GM12878 (cell line): ENCODE results near the gene MED10. TPM values are rescaled to one million over a fixed set of nuclear protein-coding genes. Genes with fewer than 3 reads are reported as not detected.

Experiments used
- ATAC-seq: fragments of 200-7000 bp; cut with Tn5 transposase; 3 replicates; pipeline ENCODE4 v1.9.1; 2020; ENCODE audit warnings: mild to moderate bottlenecking, moderate library complexity
- BruUV-seq: library from RNA; stranded (reverse); fragments of 400-500 nt; replicated peaks from 2 replicates; lab custom pipeline; 2021; lab: Mats Ljungman, UMichigan
- CTCF ChIA-PET: fragments of 300-600 bp; sonication (Branson Sonifier 250); formaldehyde crosslinking; extraction: SDS; loops from one replicate; lab custom pipeline; 2021; ENCODE audit warnings: inconsistent platforms; lab: Yijun Ruan, JAX
- POLR2A ChIA-PET: fragments of 350-600 bp; formaldehyde crosslinking; extraction: SDS; loops from one replicate; lab custom pipeline; 2021; ENCODE audit warnings: inconsistent platforms; lab: Charles Lee
- RAD21 ChIA-PET: fragments of 300-600 bp; sonication (Branson Sonifier 250); formaldehyde crosslinking; loops from one replicate; lab custom pipeline; 2023; ENCODE audit warnings: antibody characterized with exemption; ENCODE audit not compliant: unreplicated experiment; lab: Charles Lee
- SMC1A ChIA-PET: fragments of 300-600 bp; sonication (Branson Sonifier 250); formaldehyde crosslinking; loops from one replicate; lab custom pipeline; 2023; ENCODE audit not compliant: unreplicated experiment, uncharacterized antibody; lab: Charles Lee
- DNase-seq: peaks from one replicate; pipeline ENCODE4 v3.0.0-alpha.2; 2011; ENCODE audit warnings: low read depth, low spot score
- FAIRE-seq: peaks from 3 replicates; lab custom pipeline; 2011; peaks lifted over from hg19 to GRCh38; lab: Jason Lieb, UNC
- H2AFZ ChIP-seq: 2 replicates; pipeline ENCODE4 v1.6.0; 2011; ENCODE audit warnings: low read depth, low read length, control low read depth; ENCODE audit not compliant: control insufficient read depth
- H3K27ac ChIP-seq: 2 replicates; pipeline ENCODE4 v1.5.1; 2011; ENCODE audit warnings: control low read depth; ENCODE audit not compliant: control insufficient read depth, insufficient read depth
- H3K27me3 ChIP-seq, 2 experiments: replicated peaks in 1 of 2; 2 replicates each; pipeline versions ENCODE4 v1.6.0 to v1.6.1; 2011; ENCODE audit warnings: low read length in 1 of 2; ENCODE audit not compliant: control insufficient read depth in 2 of 2, insufficient read depth in 2 of 2
- H3K36me3 ChIP-seq, 2 experiments: 2 replicates each; pipeline ENCODE4 v1.5.1; 2011; ENCODE audit warnings: low read length in 1 of 2; ENCODE audit not compliant: control insufficient read depth in 2 of 2, insufficient read depth in 2 of 2
- H3K4me1 ChIP-seq: 2 replicates; pipeline ENCODE4 v1.6.1; 2011; ENCODE audit warnings: mild to moderate bottlenecking, low read length, moderate library complexity, mixed read lengths; ENCODE audit not compliant: control insufficient read depth, insufficient read depth
- H3K4me2 ChIP-seq: 2 replicates; pipeline ENCODE4 v1.6.0; 2011; ENCODE audit warnings: control low read depth; ENCODE audit not compliant: control insufficient read depth, insufficient read depth
- H3K4me3 ChIP-seq: fragments of 200-600 bp; sonication (generic); 2 replicates; pipeline ENCODE4 v1.5.1; 2016
- H3K79me2 ChIP-seq: 2 replicates; pipeline ENCODE4 v1.6.0; 2011; ENCODE audit warnings: low read length; ENCODE audit not compliant: control insufficient read depth, insufficient read depth
- H3K9ac ChIP-seq: 2 replicates; pipeline ENCODE4 v1.8.0; 2011; ENCODE audit warnings: low read length, control low read depth, mixed read lengths; ENCODE audit not compliant: control insufficient read depth, insufficient read depth
- H3K9me3 ChIP-seq: replicated peaks from 3 replicates; pipeline ENCODE4 v1.5.1; 2011; ENCODE audit warnings: mild to moderate bottlenecking, low read length; ENCODE audit not compliant: control insufficient read depth, insufficient read depth
- H4K20me1 ChIP-seq: 2 replicates; pipeline ENCODE4 v1.6.0; 2011; ENCODE audit not compliant: control insufficient read depth, insufficient read depth
- CEBPZ ChIP-seq: fragments of 150-350 bp; IDR thresholded peaks from 2 replicates; pipeline ENCODE4 v1.6.1; 2016; ENCODE audit warnings: low read depth, low read length
- LARP7 ChIP-seq: fragments of 450-650 bp; IDR thresholded peaks from 2 replicates; pipeline ENCODE4 v1.6.1; 2017; ENCODE audit warnings: mild to moderate bottlenecking
- MEF2A ChIP-seq: IDR thresholded peaks from 2 replicates; pipeline ENCODE4 v1.6.1; 2011; ENCODE audit warnings: low read depth, mild to moderate bottlenecking, low read length, moderate library complexity; ENCODE audit not compliant: insufficient read depth
- NR2C2 ChIP-seq: IDR thresholded peaks from 2 replicates; pipeline ENCODE4 v1.6.1; 2011; ENCODE audit warnings: borderline replicate concordance, low read depth; ENCODE audit not compliant: control insufficient read depth, insufficient read length
- RAD51 ChIP-seq: fragments of 450-650 bp; IDR thresholded peaks from 2 replicates; pipeline ENCODE4 v1.6.1; 2016; ENCODE audit warnings: moderate library complexity, mild to moderate bottlenecking, inconsistent platforms
- RB1 ChIP-seq: fragments of 450-650 bp; formaldehyde crosslinking; IDR thresholded peaks from 2 replicates; pipeline ENCODE4 v1.6.1; 2017; ENCODE audit warnings: mild to moderate bottlenecking, borderline replicate concordance
- SREBF2 ChIP-seq: IDR thresholded peaks from 2 replicates; pipeline ENCODE4 v1.6.1; 2012; ENCODE audit warnings: mild to moderate bottlenecking, low read length
- STAT1 ChIP-seq: fragments of 450-650 bp; conservative IDR thresholded peaks from 2 replicates; pipeline ENCODE4 v1.6.1; 2014; ENCODE audit warnings: antibody characterized with exemption, mild to moderate bottlenecking
- ZNF24 ChIP-seq: fragments of 450-650 bp; IDR thresholded peaks from 2 replicates; pipeline ENCODE4 v1.6.1; 2017; ENCODE audit warnings: antibody characterized with exemption, mild to moderate bottlenecking
- WGBS: methylation state at CpG from one replicate; pipeline ENCODE4 v1.1.6; 2016; ENCODE audit warnings: low lambda C conversion rate; ENCODE audit not compliant: insufficient replicate concordance, insufficient coverage; ENCODE audit errors: missing lambda C conversion rate; 5-methylcytosine and 5-hydroxymethylcytosine counted together
- in situ Hi-C: fragments of 300-500 bp; cut with MboI; formaldehyde crosslinking; loops from 9 replicates; pipeline ENCODE4 v1.14.3; 2018; ENCODE audit warnings: mixed read lengths
- intact Hi-C: fragments of 100-400 bp; cut with micrococcal nuclease; formaldehyde crosslinking; loops from one replicate; pipeline ENCODE4 v1.14.2; 2022; ENCODE audit not compliant: unreplicated experiment
- polyA plus RNA-seq, 11 experiments: library from polyadenylated mRNA; depleted of rRNA in 4 of 11; unstranded in 6 of 11; stranded (reverse) in 5 of 11; fragments of >200 nt; fragmentation: Nextera tagmentation in 4 of 11; fragmentation: Illumina TruSeq in 1 of 11; extraction: Ambion mirVana in 4 of 11; extraction: Trizol in 1 of 11; gene quantifications; 1 replicate in 1 of 11; 2 replicates in 10 of 11; pipeline versions ENCODE4 v1.2.1 to v1.2.3, GENCODE V29; 2011 to 2016; ENCODE audit warnings: inconsistent platforms in 2 of 11, missing spikeins in 2 of 11, low read depth in 1 of 11
- total RNA-seq, 4 experiments: library from RNA; depleted of rRNA in 3 of 4; stranded (reverse); fragments of >200 nt in 3 of 4; fragmentation: Illumina TruSeq in 1 of 4; extraction: Trizol in 1 of 4; gene quantifications; 2 replicates each; pipeline versions ENCODE4 v1.2.1 to v1.2.3, GENCODE V29; 2013 to 2021

Gene MED10
- total and polyA plus RNA-seq, 10 of the 15 experiments (the other 5 are each of a cell fraction or from before 2014, with no cell fraction given) = 21.2 to 111 (median 46.6) TPM

GRCh38 chr5:6373081-6373846, 5.1 kb downstream of the MED10 start:
- FAIRE-seq (no peak), DNase-seq (no peak), ATAC-seq (no peak)
- in situ Hi-C loops (loop anchor here (10.0 kb wide), 1 partner anchor 362 kb away; no protein-coding TSS in a partner anchor), intact Hi-C loops (loop anchor here (10.0 kb wide), 1 partner anchor 202 kb away; no protein-coding TSS in a partner anchor)
- TF ChIP-seq SREBF2 = no peak
- no peak for TF ChIP-seq RB1
- no peak for TF ChIP-seq STAT1
- TF ChIP-seq LARP7 = no peak
- TF ChIP-seq NR2C2 = no peak
- no peak for TF ChIP-seq MEF2A
- TF ChIP-seq ZNF24 = no peak
- TF ChIP-seq RAD51 = no peak
- no peak for TF ChIP-seq CEBPZ
- H3K36me3 ChIP-seq = peaks cover 31 to 58% of the 10 kb centered on the region in 2 experiments
- H2AFZ ChIP-seq = no peak overlapping the region
- H3K4me1 ChIP-seq = no peaks in the 10 kb centered on the region
- ChIA-PET RAD21 (no interaction called here), SMC1A (interaction anchor here (1.1 kb wide), 1 partner anchor 16 kb away, joined by 4 read pairs; no protein-coding TSS in a partner anchor), POLR2A (no interaction called here), CTCF (interaction anchor here (1.7 kb wide), 1 partner anchor 201 kb away, joined by 5 read pairs; no protein-coding TSS in a partner anchor)
- no peaks in the 10 kb centered on the region for H3K9me3 ChIP-seq
- no peak overlapping the region for H3K4me3 ChIP-seq
- peaks cover 30% of the 10 kb centered on the region for H3K79me2 ChIP-seq
- no TSS peak for BruUV-seq
- no peak overlapping the region for H3K27ac ChIP-seq
- no peak overlapping the region for H3K4me2 ChIP-seq
- no peaks in the 10 kb centered on the region for H3K27me3 ChIP-seq
- no peak overlapping the region for H3K9ac ChIP-seq
- WGBS = 97% methylated on average over 17 of the region's 17 CpGs
- H4K20me1 ChIP-seq = 0 out of 2 replicates have a peak, but pooled peaks cover 3% of the 10 kb centered on the region
